G401.6 (cell line): ENCODE data around the gene MALT1.
"Not testable (repeated sequence)": the region's sequence is repeated elsewhere in the genome, so short reads cannot be mapped to it uniquely, and the experiment has no call there.

Experiments used
- FAIRE-seq: peaks from 2 replicates; lab custom pipeline; 2012; peaks lifted over from hg19 to GRCh38; lab: Jason Lieb, UNC

The MALT1 gene

DNA sequence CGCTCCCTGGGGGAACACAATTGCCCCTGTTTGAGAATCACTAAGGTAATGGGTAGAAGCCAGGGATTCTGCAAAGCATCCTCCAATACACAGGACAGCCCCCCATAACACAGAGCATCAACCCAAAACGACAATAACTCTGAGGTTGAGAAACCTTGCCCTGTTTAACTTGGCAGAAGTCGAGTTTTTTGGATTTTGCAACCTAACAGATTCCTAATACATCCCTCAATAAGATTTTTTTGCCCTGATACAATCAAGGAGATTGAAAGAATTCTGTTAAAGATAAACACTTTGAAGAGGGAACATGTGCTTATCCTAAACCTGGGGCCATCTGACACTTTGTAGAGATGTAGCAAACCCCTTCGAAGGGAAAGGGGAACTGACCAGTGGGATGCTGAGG lies 100.9 kb downstream of the MALT1 start:
- no peak for FAIRE-seq

DNA sequence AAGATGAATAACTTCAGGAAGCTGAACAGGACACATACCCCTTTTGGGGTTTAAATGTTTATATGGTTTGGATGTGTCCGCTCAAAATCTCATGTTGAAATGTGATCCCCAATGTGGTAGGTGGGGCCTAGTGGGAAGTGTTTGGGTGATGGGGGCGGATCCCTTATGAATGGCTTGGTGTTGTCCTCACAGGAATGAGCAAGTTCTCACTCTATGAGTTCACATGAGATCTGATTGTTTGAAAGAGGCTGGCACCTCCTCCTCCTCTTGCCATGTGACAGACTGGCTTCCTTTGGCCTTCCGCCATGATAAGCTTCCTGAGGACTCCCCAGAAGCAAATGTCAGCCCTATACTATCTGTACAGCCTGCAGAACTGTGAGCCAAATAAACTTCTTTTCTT lies 104.8 kb downstream of the MALT1 start:
- no peak for FAIRE-seq

DNA sequence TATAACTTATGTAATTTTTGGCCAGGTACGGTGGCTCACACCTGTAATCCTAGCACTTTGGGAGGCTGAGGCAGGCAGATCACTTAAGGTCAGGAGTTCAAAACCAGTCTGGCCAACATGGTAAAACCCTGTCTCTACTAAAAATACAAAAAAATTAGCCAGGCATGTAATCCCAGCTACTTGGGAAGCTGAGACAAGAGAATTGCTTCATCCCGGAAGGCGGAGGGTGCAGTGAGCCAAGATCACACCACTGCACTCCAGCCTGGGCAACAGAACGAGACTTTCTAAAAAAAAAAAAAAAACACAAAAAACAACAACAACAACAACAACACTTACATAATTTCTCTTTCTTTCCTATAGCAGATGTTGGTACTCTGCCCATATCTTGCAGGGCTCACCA lies 105.3 kb downstream of the MALT1 start:
- not testable (repeated sequence) for FAIRE-seq

DNA sequence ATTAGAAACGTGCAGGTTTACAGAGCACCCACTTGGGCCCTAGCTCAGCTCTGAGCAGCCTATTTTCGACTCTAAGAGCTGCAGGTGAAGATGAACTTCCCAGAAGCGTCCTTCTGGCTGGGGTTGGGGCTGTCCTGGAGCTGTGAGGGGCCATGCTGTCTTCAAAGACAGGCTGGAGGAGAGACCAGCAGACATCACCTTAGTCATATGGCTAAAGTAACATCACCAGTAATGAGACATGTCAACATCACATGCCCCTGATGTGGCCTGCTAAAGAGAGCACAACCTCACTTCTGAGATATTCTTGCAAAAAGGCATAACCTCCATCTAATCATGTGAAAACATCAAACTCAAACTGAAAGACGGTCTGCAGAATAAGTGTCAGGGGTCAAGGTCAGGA lies 106.2 kb downstream of the MALT1 start:
- no peak for FAIRE-seq

DNA sequence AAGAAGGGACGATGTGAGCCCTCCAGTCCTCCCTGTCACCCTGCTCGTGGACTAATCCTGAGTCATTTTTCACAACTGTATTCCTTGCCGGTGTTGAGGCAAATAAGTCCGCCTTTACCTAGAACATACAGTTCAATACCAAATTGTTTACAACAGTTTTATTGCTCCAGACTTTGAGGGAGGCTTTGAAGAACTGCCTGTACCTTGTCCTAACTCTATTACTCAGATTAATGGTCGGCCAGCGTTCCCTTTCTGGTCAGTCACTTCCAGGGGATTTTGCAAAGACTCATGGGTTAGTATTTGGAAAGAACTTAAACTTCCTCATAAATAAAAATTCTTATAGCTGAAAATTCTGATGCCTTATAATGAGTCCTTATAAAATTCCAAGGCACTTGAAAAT lies 108.3 kb downstream of the MALT1 start:
- FAIRE-seq, result no peak

DNA sequence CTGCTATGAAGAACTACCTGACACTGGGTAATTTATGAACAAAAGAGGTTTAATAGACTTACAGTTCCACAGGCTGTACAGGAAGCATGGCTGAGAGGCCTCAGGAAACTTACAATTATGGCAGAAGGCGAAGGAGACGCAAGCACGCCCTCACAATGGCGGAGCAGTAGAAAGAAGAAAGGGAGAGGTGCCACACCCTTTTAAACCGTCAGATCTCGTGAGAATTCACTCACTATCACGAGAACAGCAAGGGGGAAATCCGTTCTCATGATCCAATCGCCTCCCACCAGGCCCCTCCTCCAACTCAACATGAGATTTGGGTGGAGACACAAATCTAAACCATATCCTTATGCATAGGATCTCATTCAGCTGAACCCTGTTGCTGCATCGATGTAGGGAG lies 108.8 kb downstream of the MALT1 start:
- no peak for FAIRE-seq

DNA sequence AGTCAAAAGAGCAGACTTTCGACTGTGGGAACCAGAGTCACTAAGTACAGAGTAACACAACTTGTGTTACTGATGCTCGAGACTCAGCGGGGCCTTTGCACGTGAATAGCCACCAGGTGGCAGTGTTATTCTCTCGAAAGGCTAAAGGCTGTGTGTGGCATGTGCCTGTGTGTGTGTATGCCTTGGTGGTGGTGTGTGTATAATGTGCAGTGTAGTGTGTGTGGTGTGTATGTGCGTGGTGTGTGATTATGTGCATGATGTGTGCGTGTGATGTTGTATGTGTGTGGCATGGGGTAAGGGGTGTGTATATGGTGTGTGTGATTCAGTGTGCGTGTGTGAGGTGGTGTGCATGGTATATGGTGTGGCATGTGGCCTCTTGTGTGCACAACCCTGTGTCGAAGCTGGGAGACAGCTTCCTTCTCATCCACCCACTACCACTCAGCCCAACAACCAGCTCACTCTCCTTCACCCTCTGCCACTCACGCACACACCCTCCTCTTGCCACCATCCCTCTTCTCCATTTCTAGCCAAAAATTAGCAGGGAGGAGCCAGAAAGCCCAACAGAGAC lies 110.4 kb downstream of the MALT1 start:
- FAIRE-seq, result peak; percentile 92

DNA sequence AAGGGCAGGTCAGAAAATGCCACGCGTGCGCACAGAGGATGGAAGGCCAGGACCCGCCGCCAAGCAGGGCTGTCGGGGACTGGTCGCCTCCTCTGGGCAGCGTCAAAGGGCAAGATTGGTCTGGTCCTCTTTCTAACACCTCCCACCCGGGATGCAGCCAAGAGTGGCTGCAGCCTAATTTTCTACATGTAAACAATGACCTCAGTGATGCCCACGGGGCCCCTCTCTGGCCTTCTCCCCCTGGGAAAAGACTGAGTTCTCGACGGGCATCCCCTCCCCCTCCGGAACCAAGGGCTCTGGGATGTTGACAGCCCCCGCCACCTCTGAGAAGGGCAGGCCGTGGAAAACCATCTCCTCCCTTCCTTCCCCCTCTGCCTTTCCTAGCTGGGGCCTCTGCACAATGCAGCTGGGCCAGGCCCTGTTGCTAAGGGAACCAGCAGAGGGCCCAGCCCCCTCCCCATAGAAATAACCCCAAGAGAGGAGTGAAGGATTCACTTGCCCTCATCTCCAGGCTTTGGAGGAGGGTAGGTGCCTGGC lies 113.4 kb downstream of the MALT1 start:
- FAIRE-seq, result no peak

DNA sequence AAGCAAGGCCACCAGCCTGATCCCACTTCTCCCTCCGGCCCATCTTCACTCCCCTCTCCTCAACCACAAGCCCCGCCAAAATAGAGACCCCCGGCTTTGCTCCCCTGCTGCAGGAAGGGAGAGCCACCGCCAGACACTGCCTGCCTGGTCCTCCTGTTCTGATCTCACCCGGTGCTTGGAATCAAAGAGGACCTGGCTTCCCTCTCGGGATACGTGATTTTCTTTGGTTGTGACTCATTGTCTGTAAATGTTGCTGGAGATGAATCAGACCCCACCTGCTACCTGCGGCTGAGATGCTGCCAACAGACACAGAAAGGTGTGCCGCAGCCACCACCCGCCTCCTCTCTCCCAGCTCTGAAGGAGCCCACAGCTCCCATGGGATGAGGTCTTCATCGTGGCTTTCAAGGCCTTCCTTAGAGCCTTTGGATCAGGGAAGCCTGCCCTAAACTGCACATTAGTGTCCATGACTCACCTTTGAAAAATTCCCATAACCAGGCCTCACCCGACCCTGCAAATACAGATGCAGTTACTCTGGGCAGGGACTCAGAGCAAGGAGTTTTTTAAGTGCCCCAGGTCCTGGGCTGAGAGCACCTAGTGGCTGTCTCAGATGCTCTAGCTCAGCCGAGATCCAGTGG lies 114.0 kb downstream of the MALT1 start:
- peak; percentile 94 for FAIRE-seq

DNA sequence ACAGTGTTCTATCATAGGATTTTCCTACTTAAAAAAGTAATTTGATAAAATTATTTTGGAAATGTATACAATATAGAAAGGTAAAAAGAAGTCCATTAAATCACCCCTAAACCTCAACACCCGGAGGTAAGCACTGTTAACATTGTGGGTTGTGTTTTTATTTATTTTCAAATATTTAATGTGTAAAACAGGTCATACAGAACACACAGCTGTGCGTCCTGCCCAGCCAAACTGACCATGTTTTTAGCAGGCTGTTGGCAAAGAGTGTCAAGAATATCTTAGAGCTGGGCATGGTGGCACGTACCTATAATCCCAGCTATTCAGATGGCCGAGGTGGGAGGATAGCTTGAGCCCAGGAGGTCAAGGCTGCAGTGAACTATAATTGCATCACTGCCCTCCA lies 114.6 kb downstream of the MALT1 start:
- no peak for FAIRE-seq

DNA sequence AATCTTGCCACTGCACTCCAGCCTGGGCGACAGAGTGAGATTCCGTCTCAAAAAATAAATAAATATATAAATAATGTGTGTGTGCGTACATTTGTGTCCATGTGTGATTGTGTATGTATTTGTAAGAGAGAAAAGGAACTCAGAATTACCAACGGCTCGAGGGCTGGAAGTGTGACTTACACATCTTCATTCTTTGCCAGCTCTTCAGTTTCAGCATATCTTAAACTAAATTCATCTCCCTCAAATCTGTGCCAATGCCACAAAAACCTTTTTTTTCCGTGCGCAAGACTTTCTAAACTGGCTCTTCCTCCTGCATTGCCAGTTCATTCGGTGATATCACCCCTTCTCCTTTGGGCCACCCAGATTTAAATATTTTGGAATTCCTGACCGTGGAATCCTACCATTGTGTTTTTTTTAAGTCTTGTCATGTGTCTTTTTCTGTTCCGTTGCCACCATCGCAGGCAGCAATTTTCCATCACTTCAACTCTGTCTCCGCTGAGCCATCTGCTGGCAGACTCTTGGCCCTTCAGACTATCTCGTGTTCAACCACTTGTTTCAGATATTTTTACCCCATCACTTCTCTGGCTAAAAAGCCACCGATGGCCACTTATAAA lies 116.4 kb downstream of the MALT1 start:
- no peak for FAIRE-seq

DNA sequence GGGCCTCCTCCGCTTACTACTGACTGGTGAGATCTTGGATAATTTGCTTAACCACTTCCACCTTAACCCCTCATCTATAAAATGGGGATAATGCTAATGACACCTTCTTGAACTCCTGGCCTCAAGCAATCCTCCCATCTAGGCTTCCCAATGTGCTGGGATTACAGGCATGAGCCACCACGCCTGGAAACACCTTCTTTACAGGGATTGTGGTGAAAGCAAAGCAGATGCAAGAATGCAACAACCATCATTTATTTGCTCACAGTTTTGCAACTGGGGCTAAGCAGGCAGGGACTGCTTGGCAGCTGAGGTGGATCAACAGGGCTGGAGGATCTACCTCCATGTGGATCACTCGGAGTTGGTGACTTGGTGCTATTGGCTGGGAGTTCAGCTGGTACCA lies 117.2 kb downstream of the MALT1 start:
- no peak for FAIRE-seq

DNA sequence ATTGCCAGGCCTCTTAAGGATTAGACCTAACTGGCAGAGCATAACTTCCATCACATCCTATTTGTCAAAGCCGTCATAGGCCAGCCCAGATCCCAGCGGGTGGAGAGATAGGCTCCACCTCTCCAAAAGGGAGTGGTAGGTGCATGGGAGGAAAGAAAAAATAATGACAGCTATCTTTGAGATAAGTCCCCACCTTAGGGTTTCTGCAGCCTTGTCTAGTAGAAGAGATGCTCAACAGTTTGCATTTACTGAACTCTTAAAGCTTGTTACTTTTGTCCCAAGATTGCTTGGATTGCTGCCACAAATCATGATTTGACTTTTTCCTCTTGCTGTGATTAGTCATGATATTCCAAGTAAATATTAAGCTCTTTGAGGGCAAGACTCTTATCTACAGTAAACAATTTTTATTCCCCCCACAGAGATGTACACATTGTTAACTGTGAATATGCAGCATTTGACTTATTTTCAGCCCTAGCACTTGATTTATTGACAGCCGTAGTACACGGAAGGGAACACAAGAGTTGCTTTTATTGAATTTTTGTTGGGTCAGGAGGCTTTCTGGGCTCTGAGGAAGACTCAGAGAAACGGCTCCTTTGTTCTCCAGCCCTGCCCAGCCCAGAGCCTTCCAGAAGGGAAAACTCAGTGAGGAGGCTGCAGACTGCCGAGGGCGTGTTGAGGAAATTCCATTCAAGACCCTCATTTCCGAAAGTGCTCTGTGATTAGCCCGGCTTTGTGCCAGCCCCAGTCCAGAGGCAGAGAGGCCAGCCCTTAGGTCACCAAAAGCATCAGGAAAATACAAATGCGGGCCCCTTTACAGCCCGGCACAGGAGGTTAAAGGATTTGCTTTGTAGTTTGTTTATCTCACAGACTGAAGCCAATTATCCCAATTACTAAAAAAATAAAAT lies 118.0 kb downstream of the MALT1 start:
- FAIRE-seq, result no peak

DNA sequence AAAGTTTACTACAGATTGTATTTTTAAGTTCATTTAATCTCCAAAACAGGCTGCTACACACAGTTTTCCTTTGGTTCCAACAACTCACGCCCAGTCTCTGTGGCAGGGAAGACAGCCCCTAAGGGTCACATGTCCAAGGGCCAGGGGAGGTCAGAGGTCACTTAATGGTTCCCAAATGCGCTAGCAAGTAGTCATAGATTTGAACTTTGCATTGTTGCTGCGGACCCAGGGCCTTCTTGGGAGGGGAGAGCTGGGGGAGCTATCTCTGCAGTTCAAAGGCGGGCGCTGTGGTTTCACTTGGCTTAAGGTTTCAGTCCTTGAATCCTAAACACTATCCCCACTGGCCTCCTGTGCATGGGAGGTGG lies 118.6 kb downstream of the MALT1 start:
- no peak for FAIRE-seq

DNA sequence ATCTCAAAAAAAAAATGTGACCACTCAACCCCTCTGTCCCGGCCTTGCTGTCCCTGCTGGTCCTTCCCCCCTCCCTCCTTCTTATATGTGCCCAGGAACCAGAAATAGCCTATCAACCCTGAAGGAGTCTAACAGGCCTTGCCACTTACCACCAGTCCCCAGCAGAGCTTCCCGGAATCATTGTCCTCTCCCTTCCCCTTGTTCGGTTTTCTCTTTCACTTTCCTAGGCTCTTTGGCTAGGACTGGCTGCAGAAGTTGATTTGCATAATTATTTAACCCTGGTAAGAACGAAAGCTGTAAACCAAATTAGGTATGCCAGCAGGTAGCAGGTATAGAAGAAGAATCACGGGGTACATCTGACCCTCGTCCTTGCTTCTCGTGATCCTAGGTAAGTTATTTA lies 120.8 kb downstream of the MALT1 start:
- no peak for FAIRE-seq

DNA sequence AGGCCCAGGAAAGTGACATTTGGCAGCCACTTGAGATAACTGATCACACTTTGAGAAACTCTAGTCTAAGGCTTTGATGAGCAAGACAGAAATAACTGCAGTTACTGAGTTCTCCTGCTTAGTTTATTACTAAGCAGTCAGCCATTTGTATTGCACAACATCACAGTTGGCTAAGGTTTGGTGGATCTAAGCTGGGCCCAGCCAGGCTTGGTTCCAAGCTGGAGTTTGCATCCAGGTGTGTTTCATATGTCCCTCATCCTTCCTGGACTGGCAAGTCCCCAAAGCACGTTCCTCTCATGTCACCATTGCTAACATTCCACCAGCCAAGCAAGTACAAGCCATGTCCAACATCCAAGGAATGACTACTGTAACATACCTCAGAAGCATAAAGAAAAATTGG lies 122.1 kb downstream of the MALT1 start:
- no peak for FAIRE-seq

DNA sequence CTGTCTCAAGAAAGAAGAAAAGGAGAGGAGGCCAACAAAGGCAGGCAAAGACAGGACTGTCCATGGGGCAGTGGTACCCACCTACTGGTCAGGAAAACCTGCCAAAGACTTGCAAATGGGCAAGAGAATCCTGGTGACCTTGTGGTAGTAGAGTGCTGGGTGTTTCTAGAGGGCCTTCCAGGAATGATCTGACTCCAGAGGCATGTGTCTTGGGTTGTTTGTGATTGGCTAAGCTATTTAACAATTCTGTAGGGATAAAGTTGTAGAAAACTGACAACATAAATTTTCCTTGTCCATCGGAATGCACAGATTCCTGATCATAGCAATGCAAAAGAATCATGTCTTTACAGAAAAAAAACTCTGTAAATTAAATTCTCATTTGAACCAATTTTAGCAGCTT lies 125.0 kb downstream of the MALT1 start:
- FAIRE-seq, result no peak

DNA sequence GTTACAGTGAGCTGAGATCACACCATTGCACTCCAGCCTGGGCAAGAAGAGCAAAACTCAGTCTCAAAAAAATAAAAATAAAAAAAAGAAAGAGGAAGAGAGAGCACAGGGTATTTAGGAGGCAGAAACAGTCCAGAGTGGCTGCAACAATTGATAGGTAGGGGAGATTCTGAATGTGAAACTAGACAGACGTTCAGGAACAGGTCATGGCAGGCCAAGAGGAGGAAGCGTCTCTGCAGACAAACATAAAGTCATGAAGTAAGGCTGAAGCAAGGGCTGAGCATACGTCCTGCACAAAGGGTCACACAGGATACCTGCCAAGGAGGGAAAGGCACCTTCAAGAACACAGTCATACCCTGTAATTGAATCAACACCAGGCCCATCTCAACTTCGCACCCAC lies 129.3 kb downstream of the MALT1 start:
- no peak for FAIRE-seq

DNA sequence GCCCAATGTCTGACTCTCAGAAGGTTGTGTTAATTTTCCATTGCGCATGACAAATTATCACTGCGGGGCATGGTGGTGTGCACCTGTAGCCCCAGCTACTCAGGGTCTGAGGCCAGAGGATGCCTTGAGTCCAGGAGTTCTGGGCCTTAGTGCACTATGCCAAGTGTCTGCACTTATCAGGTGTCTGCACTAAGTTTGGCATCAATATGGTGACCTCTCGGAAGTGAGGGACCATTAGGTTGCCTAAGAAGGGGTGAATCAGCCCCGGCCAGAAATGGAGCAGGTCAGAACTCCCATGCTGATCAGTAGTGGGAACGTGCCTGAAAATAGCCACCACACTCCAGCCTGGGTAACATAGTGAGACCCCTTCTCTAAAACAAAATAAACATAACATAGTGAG lies 131.7 kb downstream of the MALT1 start:
- FAIRE-seq, result no peak

DNA sequence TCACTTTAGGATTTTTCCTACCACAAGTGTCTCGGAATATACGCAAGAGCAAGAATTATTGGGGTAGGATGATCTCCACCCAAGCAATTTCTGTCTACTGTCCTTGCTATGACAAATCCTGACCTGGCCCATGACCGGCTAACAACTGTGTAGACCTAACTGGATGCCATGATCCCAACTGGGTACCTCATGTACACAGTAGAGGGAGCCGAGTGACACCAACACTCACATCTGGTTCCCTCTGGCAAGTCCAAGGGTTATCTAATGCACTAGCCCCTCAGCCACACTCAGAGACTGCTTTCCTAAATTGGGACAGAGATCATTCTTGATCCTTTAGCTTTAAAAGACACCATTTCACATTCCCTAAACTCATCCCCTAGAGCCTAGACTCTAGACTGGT lies 132.7 kb downstream of the MALT1 start:
- FAIRE-seq, result no peak
